ENCODE measurements around the gene OGFOD1.

Gene OGFOD1

DNA sequence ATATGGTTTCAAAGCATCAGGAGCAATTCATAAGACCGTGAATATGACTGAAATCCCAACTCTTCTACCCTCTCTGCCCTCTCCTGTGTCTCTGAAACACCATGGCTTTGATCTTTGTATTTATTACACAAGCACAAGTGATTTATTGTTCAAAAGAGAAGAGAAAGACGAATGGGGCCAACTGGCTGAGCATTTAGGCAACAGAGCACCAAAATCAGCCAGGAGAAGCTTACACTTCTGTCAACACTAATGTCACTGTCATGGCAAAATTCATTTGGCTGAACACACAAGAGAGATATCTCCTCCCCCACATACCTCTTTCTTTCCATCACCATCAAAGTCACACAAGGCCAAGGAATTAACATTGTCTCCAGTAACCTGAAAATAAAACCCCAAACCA, 59.2 kb downstream of the OGFOD1 start:
- no peak overlapping the region for H3K4me3 ChIP-seq (ENCODE audit: low read length)
- TF ChIP-seq, protein P1, sequence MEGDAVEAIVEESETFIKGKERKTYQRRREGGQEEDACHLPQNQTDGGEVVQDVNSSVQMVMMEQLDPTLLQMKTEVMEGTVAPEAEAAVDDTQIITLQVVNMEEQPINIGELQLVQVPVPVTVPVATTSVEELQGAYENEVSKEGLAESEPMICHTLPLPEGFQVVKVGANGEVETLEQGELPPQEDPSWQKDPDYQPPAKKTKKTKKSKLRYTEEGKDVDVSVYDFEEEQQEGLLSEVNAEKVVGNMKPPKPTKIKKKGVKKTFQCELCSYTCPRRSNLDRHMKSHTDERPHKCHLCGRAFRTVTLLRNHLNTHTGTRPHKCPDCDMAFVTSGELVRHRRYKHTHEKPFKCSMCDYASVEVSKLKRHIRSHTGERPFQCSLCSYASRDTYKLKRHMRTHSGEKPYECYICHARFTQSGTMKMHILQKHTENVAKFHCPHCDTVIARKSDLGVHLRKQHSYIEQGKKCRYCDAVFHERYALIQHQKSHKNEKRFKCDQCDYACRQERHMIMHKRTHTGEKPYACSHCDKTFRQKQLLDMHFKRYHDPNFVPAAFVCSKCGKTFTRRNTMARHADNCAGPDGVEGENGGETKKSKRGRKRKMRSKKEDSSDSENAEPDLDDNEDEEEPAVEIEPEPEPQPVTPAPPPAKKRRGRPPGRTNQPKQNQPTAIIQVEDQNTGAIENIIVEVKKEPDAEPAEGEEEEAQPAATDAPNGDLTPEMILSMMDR (IDR thresholded peaks at IDR 0.05; ENCODE audit: insufficient read depth, low read depth, low read length, missing control alignments) = no peak
- DNase-seq (ENCODE audit: low read depth) = no peak

DNA sequence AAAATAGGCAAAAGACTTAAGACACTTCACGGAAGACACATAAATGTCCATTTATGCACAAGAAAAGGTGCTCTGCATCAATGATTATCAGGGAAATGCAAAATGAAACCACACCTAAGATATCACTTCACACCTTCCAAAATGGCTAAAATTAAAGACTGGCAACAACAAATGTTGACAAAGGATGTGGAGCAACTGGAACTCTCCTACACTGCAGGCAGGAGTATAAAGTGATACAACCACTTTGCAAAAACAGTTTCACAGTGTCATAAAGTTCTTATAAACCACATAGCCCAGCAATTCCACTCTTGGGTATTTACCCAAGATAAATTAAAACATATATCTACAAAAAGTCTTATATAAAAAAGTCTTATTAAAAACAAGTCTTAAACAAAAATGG, 60.7 kb downstream of the OGFOD1 start:
- no peak overlapping the region for H3K4me3 ChIP-seq (ENCODE audit: low read length)
- TF ChIP-seq, protein P1 (IDR thresholded peaks at IDR 0.05; ENCODE audit: insufficient read depth, low read depth, low read length, missing control alignments) = no peak
- no peak for DNase-seq (ENCODE audit: low read depth)

DNA sequence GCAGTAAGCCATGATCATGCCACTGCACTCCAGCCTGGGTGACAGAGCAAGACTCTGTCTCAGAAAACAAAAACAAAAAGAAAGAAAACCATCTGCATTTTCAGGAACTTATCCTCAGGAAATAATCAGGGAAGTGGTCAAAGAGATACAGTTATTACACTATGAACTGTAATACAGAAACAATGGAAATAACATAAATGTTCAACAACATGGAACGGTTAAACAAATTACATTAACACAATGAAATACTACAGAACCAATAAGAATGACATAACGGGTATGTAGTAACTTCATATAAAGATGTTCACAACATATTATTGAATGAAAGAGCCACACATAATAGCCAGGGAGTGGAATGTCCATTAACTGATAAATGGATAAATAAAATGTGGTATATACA, 61.7 kb downstream of the OGFOD1 start:
- no peak for DNase-seq (ENCODE audit: low read depth)
- TF ChIP-seq, protein P1 (IDR thresholded peaks at IDR 0.05; ENCODE audit: insufficient read depth, low read depth, low read length, missing control alignments) = no peak
- no peak overlapping the region for H3K4me3 ChIP-seq (ENCODE audit: low read length)

DNA sequence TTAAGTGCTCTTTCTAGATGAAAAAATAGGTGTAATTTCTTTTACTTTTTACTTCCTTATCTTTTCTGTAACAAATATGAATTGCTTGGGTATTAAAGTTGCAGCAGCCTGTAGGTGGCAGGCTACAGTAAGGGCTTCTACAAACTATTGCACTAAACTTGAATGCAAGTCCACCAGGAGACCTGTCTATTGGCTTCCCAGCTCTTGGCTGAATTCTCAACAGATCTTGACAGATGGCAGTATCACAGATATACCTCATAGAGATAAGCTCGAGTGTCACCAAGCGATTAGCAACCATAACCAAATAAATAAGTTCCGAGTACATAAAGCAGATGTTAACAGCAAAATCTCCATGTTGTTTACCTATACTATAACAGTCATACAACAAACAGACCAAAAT, 62.6 kb downstream of the OGFOD1 start:
- peak; percentile 74 for DNase-seq (ENCODE audit: low read depth)
- H3K4me3 ChIP-seq (ENCODE audit: low read length) = no peak overlapping the region
- TF ChIP-seq, protein P1 (IDR thresholded peaks at IDR 0.05; ENCODE audit: insufficient read depth, low read depth, low read length, missing control alignments) = peak; percentile 69

DNA sequence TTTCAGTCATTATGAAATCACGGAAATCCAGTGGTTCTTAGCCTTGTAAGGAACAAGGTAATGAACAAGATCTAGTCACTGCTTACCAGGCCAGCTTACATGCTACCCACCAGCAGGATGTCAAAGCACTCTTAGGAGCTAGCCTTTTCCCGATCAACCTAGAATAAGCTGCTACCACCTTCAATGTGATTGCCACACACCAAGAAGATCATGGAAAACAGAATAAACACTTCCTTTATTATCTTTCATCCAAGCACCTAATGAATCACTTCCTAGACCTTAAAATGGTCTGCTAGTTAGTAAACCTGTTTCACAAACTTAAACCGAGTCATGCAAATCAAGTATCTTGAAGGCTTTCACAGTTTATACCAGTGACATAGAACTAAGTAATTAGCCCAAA, 63.5 kb downstream of the OGFOD1 start:
- H3K4me3 ChIP-seq (ENCODE audit: low read length) = no peak overlapping the region
- DNase-seq (ENCODE audit: low read depth) = peak; percentile 78
- TF ChIP-seq, protein P1 (IDR thresholded peaks at IDR 0.05; ENCODE audit: insufficient read depth, low read depth, low read length, missing control alignments) = no peak

DNA sequence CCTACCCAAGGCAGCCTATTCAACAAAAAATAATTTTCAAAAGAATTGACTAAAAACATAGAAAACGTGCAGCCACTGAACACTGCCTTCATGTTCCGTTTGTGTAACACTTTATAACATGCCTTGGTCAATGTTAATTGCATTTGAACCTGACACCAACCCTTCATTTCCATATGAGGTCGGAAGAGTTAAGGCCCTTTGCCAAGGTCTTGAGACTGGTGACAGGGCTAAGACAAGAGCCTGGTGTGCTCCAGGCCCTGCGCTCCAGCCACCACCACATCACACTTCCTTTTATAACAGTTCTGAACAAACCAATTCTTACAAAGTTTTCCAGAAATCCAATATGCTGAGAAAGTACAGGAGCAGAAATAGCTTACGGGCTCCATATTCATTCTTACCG, 64.3 kb downstream of the OGFOD1 start:
- H3K4me3 ChIP-seq (ENCODE audit: low read length) = no peak overlapping the region
- no peak for DNase-seq (ENCODE audit: low read depth)

DNA sequence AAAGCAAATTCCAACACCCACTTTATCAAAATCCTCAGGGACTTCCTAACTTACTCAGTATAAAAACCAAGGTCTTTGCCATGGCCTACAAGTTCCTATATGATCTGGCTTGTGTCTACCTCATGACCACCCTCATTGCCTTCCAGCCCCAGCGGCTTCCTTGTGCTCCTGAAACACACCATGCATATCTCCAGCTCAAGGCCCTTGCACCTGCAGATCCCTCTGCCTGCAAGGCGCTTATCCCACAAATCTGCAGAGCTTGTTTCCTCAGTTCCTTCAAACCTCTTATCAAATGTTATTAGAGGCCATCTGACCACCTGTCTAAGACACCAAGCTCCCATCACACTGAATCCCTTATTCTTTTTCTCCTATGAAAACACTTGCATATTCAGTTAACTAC, 65.9 kb downstream of the OGFOD1 start:
- no peak for DNase-seq (ENCODE audit: low read depth)
- H3K4me3 ChIP-seq (ENCODE audit: low read length) = no peak overlapping the region
- TF ChIP-seq, protein P1 (IDR thresholded peaks at IDR 0.05; ENCODE audit: insufficient read depth, low read depth, low read length, missing control alignments) = no peak

More for the DNA sequence above, 64.3 kb downstream of the OGFOD1 start:
- TF ChIP-seq, protein P1 (IDR thresholded peaks at IDR 0.05; ENCODE audit: insufficient read depth, low read depth, low read length, missing control alignments) = no peak

Data from epithelial cell of esophagus (primary cell).